ENCODE measurements around the gene GKN2.
"Not testable (repeated sequence)": the region's sequence is repeated elsewhere in the genome, so short reads cannot be mapped to it uniquely, and the experiment has no call there.

The GKN2 gene

DNA sequence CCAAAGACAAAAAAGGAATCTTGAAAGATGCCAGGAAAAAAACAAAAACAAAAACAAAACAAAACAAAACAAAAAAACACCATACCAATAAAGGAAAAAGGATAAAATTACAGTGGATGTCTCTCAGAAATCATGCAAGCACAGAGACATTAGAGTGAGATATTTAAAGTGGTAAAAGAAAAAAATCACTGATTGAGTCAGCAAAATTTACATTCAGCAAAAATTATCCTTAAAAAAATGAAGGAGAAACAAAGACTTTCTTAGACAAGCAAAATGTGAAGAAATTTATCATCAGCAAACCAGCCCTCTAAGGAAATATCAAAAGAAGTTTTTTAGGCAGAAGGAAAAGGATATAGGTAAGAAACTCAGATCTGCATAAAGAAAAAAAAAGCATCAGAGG lies 11.6 kb upstream of the GKN2 start:
- TF ChIP-seq, protein P1, sequence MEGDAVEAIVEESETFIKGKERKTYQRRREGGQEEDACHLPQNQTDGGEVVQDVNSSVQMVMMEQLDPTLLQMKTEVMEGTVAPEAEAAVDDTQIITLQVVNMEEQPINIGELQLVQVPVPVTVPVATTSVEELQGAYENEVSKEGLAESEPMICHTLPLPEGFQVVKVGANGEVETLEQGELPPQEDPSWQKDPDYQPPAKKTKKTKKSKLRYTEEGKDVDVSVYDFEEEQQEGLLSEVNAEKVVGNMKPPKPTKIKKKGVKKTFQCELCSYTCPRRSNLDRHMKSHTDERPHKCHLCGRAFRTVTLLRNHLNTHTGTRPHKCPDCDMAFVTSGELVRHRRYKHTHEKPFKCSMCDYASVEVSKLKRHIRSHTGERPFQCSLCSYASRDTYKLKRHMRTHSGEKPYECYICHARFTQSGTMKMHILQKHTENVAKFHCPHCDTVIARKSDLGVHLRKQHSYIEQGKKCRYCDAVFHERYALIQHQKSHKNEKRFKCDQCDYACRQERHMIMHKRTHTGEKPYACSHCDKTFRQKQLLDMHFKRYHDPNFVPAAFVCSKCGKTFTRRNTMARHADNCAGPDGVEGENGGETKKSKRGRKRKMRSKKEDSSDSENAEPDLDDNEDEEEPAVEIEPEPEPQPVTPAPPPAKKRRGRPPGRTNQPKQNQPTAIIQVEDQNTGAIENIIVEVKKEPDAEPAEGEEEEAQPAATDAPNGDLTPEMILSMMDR (IDR thresholded peaks at IDR 0.05; ENCODE audit: low read length, missing control alignments): no peak
- no peak overlapping the region for H3K4me3 ChIP-seq (replicated peaks; ENCODE audit: low read depth, low read length)
- no peak for DNase-seq (ENCODE audit: low read depth)

DNA sequence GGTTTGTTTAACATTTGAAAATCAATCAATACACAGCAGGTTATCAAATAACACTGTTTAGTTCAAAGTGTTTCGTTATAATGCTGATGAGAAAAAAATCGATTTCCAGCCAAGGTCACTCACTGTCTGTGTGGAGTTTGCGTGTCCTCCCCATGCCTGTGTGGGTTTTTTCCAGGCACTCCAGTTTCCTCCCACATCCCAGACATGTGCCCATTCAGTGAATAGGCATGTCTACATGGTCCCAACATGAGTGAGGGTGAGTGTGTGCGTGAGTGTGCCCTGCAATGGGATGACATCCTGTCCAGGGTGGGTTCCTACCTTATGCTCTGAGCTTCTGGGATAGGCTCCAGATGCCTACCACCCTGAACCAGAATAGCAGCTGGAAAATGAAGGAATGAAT lies 8.7 kb upstream of the GKN2 start:
- H3K4me3 ChIP-seq (replicated peaks; ENCODE audit: low read depth, low read length): no peak overlapping the region
- no peak for DNase-seq (ENCODE audit: low read depth)
- TF ChIP-seq, protein P1 (IDR thresholded peaks at IDR 0.05; ENCODE audit: low read length, missing control alignments): no peak

DNA sequence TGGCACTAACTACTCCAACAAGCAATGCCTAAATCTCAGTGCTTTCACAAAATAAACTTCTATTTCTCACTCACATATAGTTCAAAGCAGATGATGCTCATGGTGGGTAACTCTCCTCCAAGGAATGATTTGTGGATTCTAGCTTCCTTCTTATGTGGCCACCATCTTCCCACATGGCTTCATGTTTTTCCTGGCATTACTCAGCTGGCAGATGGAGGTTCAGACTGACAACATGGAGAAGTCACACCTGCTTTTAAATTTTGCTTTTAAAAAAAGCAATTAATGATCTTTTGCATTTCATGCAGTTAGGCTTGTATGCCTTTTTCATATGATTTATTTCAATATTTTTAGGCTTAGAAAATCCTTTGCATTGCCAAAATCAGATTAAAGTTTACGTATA lies 6.3 kb upstream of the GKN2 start:
- H3K4me3 ChIP-seq (replicated peaks; ENCODE audit: low read depth, low read length): no peak overlapping the region
- TF ChIP-seq, protein P1 (IDR thresholded peaks at IDR 0.05; ENCODE audit: low read length, missing control alignments): no peak
- DNase-seq (ENCODE audit: low read depth): no peak

DNA sequence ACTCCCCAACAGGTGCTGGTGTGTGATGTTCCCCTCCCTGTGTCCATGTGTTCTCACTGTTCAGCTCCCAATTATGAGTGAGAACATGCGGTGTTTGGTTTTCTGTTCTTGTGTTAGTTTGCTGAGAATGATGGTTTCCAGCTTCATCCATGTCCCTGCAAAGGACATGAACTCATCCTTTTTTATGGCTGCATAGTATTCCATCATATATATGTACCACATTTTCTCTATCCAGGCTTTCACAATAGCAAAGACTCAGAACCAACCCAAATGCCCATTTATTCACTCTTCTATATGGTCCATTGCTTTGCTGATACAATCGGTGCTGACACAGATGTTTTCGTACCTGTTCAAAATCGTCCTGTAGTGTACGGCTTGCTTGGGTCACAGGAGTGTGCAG lies 2.7 kb upstream of the GKN2 start:
- not testable (repeated sequence) for DNase-seq (ENCODE audit: low read depth); H3K4me3 ChIP-seq (replicated peaks; ENCODE audit: low read depth, low read length)

DNA sequence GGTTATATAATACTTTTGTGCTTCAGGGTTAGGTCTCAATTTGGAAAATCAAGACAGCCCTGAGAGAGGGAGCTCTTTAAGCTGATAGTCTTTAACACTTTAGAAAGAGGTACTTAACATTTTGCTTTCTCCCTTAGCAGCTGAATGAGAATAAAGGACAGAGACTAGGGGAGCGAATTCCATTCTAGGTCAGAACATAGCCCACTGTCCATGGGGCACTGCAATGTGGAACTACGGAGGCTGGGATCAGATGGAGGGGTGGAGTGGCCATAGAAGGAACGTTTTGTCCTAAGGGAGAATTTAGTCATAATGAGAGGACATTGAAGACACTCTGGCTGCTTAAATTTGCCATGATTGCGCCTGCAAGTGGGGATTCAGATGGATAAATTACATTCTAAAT lies 794 bp downstream of the GKN2 start:
- TF ChIP-seq, protein P1 (IDR thresholded peaks at IDR 0.05; ENCODE audit: low read length, missing control alignments): no peak
- no peak overlapping the region for H3K4me3 ChIP-seq (replicated peaks; ENCODE audit: low read depth, low read length)
- no peak for DNase-seq (ENCODE audit: low read depth)

DNA sequence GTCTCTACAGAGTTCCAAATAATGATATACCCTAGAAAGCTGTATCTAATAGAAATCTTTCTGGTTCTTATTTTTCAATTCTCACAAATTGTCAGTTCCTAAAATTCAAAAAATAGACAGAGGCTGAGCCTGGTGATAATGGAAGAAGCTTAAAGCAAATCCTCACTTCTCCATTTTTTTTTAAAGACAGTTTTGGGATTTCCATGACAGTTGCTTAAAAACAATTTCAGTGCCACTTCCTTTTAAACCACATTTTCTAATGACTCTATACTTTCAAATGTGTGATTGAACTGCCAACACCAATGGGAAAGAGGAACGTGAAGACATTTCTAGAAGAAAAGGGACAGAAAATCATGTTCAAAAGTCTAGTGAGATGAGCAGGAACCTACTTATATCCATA lies 4.0 kb downstream of the GKN2 start:
- H3K4me3 ChIP-seq (replicated peaks; ENCODE audit: low read depth, low read length): no peak overlapping the region
- DNase-seq (ENCODE audit: low read depth): no peak
- TF ChIP-seq, protein P1 (IDR thresholded peaks at IDR 0.05; ENCODE audit: low read length, missing control alignments): no peak

DNA sequence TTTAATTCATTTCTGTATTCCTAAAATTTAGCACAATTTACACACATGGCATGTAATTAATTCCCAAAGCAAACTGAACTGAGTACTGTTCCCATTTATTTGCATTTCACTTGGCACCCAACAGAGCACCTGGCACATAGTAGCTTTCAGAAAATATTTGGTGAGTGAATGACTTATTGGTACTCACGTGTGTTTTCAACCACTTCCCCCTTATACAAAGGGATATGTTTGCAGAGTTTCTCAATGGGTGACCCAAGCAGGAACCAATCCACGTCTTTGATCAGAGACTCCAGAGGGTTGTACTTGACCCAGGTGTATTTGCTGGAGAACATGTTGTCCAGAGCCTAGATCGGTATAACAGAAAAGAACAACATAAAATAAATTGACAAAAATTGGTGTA lies 6.6 kb downstream of the GKN2 start:
- no peak for DNase-seq (ENCODE audit: low read depth)
- TF ChIP-seq, protein P1 (IDR thresholded peaks at IDR 0.05; ENCODE audit: low read length, missing control alignments): no peak
- H3K4me3 ChIP-seq (replicated peaks; ENCODE audit: low read depth, low read length): no peak overlapping the region

Data from fibroblast of pulmonary artery (primary cell).